Measurements from ENCODE around the gene MAJIN. TPM values are rescaled to one million over a fixed set of nuclear protein-coding genes. Genes with fewer than 3 reads are reported as not detected.

The MAJIN gene
- polyA plus RNA-seq, 3 donors, result not detected

- no peak overlapping the region for H3K9ac ChIP-seq (ENCODE audit: insufficient read depth, low read length, poor library complexity, severe bottlenecking)
- no peak overlapping the region for H3K4me3 ChIP-seq (replicated peaks in 1 of 3; ENCODE audit: low read depth in 2 of 3, low read length in 3 of 3)
- Mint-ChIP-seq H3K36me3 (peaks cover 66 to 70% of the 10 kb centered on the region in 2 donors), H3K9me3 (no peaks in the 10 kb centered on the region), H3K4me1 (peaks cover 13% of the 10 kb centered on the region), H3K27me3 (ENCODE audit: low read depth in 3 of 3) (peaks cover 1 to 5% (median 3%) of the 10 kb centered on the region in 3 donors), H3K4me3 (no peak overlapping the region), H3K27ac (no peak overlapping the region)
- no peak overlapping the region for H2AFZ ChIP-seq (ENCODE audit: insufficient read depth, low read depth, low read length, poor library complexity, severe bottlenecking)
- TF ChIP-seq CTCF (IDR thresholded peaks at IDR 0.05), result no peak
- H3K36me3 ChIP-seq (replicated peaks in 1 of 2; ENCODE audit: control insufficient read depth in 1 of 2, insufficient read depth in 2 of 2, low read length in 2 of 2), result peaks cover 38 to 71% of the 10 kb centered on the region in 2 donors
- H3K4me2 ChIP-seq (replicated peaks; ENCODE audit: extremely low read depth, low read length, poor library complexity, severe bottlenecking), result no peak overlapping the region
- H3K27me3 ChIP-seq (ENCODE audit: control insufficient read depth in 2 of 2, insufficient read depth in 2 of 2, low read length in 2 of 2), result no peaks in the 10 kb centered on the region
- no peaks in the 10 kb centered on the region for H3K79me2 ChIP-seq (ENCODE audit: insufficient read depth, low read length)
- peaks cover 10 to 22% of the 10 kb centered on the region in 2 donors for H3K4me1 ChIP-seq (ENCODE audit: control insufficient read depth in 1 of 2, insufficient read depth in 2 of 2, low read length in 2 of 2)
- H3K9me3 ChIP-seq (replicated peaks in 1 of 2; ENCODE audit: control insufficient read depth in 1 of 2, insufficient read depth in 1 of 2, low read length in 2 of 2), result no peaks in the 10 kb centered on the region
- WGBS (ENCODE audit: insufficient coverage), result 100% methylated on average over 1 of the region's 2 CpGs
- no peak for DNase-seq
- intact Hi-C loops (cut with micrococcal nuclease), result no loop called here
- H3K27ac ChIP-seq (ENCODE audit: low read depth in 1 of 2, low read length in 2 of 2), result no peak overlapping the region
- no peaks in the 10 kb centered on the region for H4K20me1 ChIP-seq (ENCODE audit: insufficient read depth, low read length)
These were observed 43.0 kb downstream of the MAJIN start for GRCh38 chr11:64928957-64929356.

- H3K9ac ChIP-seq (ENCODE audit: insufficient read depth, low read length, poor library complexity, severe bottlenecking), result no peak overlapping the region
- H3K27ac Mint-ChIP-seq, result no peak overlapping the region
- intact Hi-C loops (cut with micrococcal nuclease), result no loop called here
These were observed 45.2 kb downstream of the MAJIN start for GRCh38 chr11:64926689-64927088.

More at GRCh38 chr11:64926689-64927088, 45.2 kb downstream of the MAJIN start:
- TF ChIP-seq CTCF (IDR thresholded peaks at IDR 0.05), result no peak
- H3K4me1 ChIP-seq (ENCODE audit: control insufficient read depth in 1 of 2, insufficient read depth in 2 of 2, low read length in 2 of 2), result peaks cover 14 to 27% of the 10 kb centered on the region in 2 donors
- no peak overlapping the region for H2AFZ ChIP-seq (ENCODE audit: insufficient read depth, low read depth, low read length, poor library complexity, severe bottlenecking)
- Mint-ChIP-seq H3K27me3 (ENCODE audit: low read depth in 3 of 3) (peaks cover 1 to 5% (median 3%) of the 10 kb centered on the region in 3 donors), H3K4me1 (peaks cover 16% of the 10 kb centered on the region), H3K36me3 (peaks cover 49 to 51% of the 10 kb centered on the region in 2 donors), H3K4me3 (no peak overlapping the region), H3K9me3 (no peaks in the 10 kb centered on the region)
- 62% methylated on average over 20 of the region's 22 CpGs for WGBS (ENCODE audit: insufficient coverage)
- no peak overlapping the region for H3K4me3 ChIP-seq (replicated peaks in 1 of 3; ENCODE audit: low read depth in 2 of 3, low read length in 3 of 3)
- DNase-seq, result no peak
- no peaks in the 10 kb centered on the region for H4K20me1 ChIP-seq (ENCODE audit: insufficient read depth, low read length)
- H3K79me2 ChIP-seq (ENCODE audit: insufficient read depth, low read length), result no peaks in the 10 kb centered on the region
- H3K27me3 ChIP-seq (ENCODE audit: control insufficient read depth in 2 of 2, insufficient read depth in 2 of 2, low read length in 2 of 2), result no peaks in the 10 kb centered on the region
- no peak overlapping the region for H3K27ac ChIP-seq (ENCODE audit: low read depth in 1 of 2, low read length in 2 of 2)
- H3K36me3 ChIP-seq (replicated peaks in 1 of 2; ENCODE audit: control insufficient read depth in 1 of 2, insufficient read depth in 2 of 2, low read length in 2 of 2), result peaks cover 21 to 48% of the 10 kb centered on the region in 2 donors
- no peaks in the 10 kb centered on the region for H3K9me3 ChIP-seq (replicated peaks in 1 of 2; ENCODE audit: control insufficient read depth in 1 of 2, insufficient read depth in 1 of 2, low read length in 2 of 2)
- H3K4me2 ChIP-seq (replicated peaks; ENCODE audit: extremely low read depth, low read length, poor library complexity, severe bottlenecking), result no peak overlapping the region
